NCI-H2029 treated with DMSO at 0.1 percent for 48 hours (cell line): ENCODE results near the gene GFOD2.
A peak's percentile ranks its signal among the peaks of the same experiment; 100 is the strongest.

ENCODE experiments used
- DNase-seq: peaks from one replicate; lab custom pipeline; 2025; lab: John Stamatoyannopoulos, UW

Gene GFOD2

DNA sequence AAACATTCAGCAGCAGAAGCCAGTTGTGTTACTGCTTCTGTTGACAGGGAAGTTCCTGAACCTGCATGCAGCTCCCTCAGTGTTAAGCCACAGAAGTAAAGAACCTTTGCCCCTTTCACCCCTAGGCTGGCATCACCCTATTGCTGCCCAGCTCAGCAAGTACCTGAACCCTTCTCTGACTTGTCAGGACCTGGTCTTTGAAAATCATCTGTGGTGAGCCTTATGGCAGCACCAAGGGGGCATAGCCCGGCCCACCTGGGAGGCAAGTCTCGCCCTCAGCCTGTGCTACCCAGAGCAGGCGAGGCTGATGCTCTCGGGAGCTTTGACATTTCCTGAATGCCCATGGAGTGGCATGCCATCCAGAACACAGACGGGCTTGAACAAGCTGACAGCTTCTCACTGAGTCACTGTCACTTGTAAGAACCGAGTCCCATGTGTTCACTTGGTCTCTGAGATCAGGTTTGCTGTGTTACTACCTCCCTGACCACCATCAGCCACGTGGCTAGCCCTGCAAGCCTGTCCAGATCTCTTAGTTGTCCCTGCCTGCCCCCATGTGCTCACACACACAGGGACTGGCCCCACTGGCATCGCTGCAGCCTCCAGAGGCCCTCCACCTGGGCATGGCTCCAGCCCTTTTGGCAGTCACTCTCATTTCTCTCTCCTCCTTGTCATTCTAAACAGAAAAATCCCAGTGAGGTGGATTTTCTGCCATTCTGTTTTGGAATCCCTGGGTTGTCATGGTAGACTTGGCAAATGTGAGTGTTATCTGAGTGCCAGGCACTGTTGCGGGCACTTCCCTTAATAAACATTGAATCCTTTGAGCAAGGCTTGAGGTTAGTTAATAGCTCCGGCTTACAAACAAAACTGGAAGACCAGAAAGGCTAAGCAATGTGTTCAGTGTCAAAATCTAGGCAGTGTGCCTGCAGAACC lies 77.1 kb downstream of the GFOD2 start:
- DNase-seq = peak; percentile 71

- no peak for DNase-seq
These were observed 81.5 kb downstream of the GFOD2 start for GRCh38 chr16:67637625-67638024.

DNA sequence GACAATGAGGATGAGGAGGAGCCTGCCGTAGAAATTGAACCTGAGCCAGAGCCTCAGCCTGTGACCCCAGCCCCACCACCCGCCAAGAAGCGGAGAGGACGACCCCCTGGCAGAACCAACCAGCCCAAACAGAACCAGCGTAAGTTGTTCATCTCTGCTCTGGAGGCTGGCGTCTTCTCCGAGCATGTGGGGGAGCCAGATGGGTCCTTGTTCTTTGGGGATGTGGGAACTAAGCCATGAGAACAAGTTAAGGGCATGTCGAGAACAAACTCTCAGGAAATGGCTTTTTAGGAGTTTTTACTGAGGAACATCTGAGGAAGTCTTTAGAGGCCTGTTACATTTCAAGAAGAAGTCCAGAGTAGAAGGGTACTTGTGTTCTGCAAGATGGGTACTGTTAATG lies 82.4 kb downstream of the GFOD2 start:
- DNase-seq = no peak

- no peak for DNase-seq
These were observed 86.5 kb downstream of the GFOD2 start for GRCh38 chr16:67632415-67633172.

GRCh38 chr16:67628216-67628615 lies 90.9 kb downstream of the GFOD2 start:
- DNase-seq = no peak
